HepG2 (cell line): ENCODE results near the gene MEF2B. TPM values are rescaled to one million over a fixed set of nuclear protein-coding genes. Genes with fewer than 3 reads are reported as not detected.
A peak's percentile ranks its signal among the peaks of the same experiment; 100 is the strongest.

Source experiments
- AHR ChIP-seq: IDR thresholded peaks from 2 replicates; pipeline ENCODE4 v1.6.1; 2018; ENCODE audit warnings: missing genetic modification reagents, missing compliant biosample characterization
- CCDC6 ChIP-seq: sonication (generic); formaldehyde crosslinking; IDR thresholded peaks from 2 replicates; pipeline ENCODE4 v1.8.1; 2022; ENCODE audit warnings: mild to moderate bottlenecking, missing genetic modification reagents, moderate library complexity
- CENPT ChIP-seq: sonication (generic); formaldehyde crosslinking; IDR thresholded peaks from 2 replicates; pipeline ENCODE4 v1.8.0; 2022; ENCODE audit warnings: low read depth, mild to moderate bottlenecking, moderate library complexity, missing genetic modification reagents
- FOXA1 ChIP-seq, 2 experiments: fragments of 450-650 bp in 1 of 2; sonication (generic) in 1 of 2; formaldehyde crosslinking in 1 of 2; IDR thresholded peaks; 2 replicates each; pipeline versions ENCODE4 v1.4.0 to v1.6.1; 2016 to 2020; ENCODE audit warnings: missing genetic modification reagents in 1 of 2
- KDM1A ChIP-seq: IDR thresholded peaks from 2 replicates; pipeline ENCODE4 v1.6.1; 2016; ENCODE audit warnings: missing compliant biosample characterization
- KDM5B ChIP-seq: sonication (generic); formaldehyde crosslinking; IDR thresholded peaks from 2 replicates; pipeline ENCODE4 v1.4.0; 2020; ENCODE audit warnings: missing genetic modification reagents, mild to moderate bottlenecking, borderline replicate concordance
- MAFK ChIP-seq, 2 experiments: IDR thresholded peaks in 1 of 2; conservative IDR thresholded peaks in 1 of 2; 2 replicates each; pipeline ENCODE4 v1.6.1; 2011; ENCODE audit warnings: improper control_type of control experiment in 2 of 2, low read length in 2 of 2
- MZF1 ChIP-seq: sonication (generic); formaldehyde crosslinking; IDR thresholded peaks from 2 replicates; pipeline ENCODE4 v1.8.1; 2023; ENCODE audit warnings: mild to moderate bottlenecking, missing genetic modification reagents, borderline replicate concordance
- RFX5 ChIP-seq: IDR thresholded peaks from 2 replicates; pipeline ENCODE4 v1.6.1; 2011; ENCODE audit warnings: low read depth, low read length, improper control_type of control experiment
- ZNF33B ChIP-seq: sonication (generic); formaldehyde crosslinking; IDR thresholded peaks from 2 replicates; pipeline ENCODE4 v1.5.1; 2020; ENCODE audit warnings: mild to moderate bottlenecking, missing genetic modification reagents
- ZNF563 ChIP-seq: sonication (generic); formaldehyde crosslinking; IDR thresholded peaks from 2 replicates; pipeline ENCODE4 v1.8.0; 2022; ENCODE audit warnings: mild to moderate bottlenecking, moderate library complexity, missing genetic modification reagents
- ZNF564 ChIP-seq: sonication (generic); formaldehyde crosslinking; IDR thresholded peaks from 2 replicates; pipeline ENCODE4 v1.8.1; 2023; ENCODE audit warnings: mild to moderate bottlenecking, missing genetic modification reagents
- ZNF619 ChIP-seq: sonication (generic); formaldehyde crosslinking; IDR thresholded peaks from 2 replicates; pipeline ENCODE4 v1.4.0; 2020; ENCODE audit warnings: mild to moderate bottlenecking, missing genetic modification reagents
- ZNF672 ChIP-seq: sonication (generic); formaldehyde crosslinking; IDR thresholded peaks from 2 replicates; pipeline ENCODE4 v1.8.1; 2022; ENCODE audit warnings: missing genetic modification reagents
- ZNF709 ChIP-seq: sonication (generic); formaldehyde crosslinking; IDR thresholded peaks from 2 replicates; pipeline ENCODE4 v1.5.0; 2020; ENCODE audit warnings: mild to moderate bottlenecking, missing genetic modification reagents
- ZNF879 ChIP-seq: sonication (generic); formaldehyde crosslinking; IDR thresholded peaks from 2 replicates; pipeline ENCODE4 v1.8.1; 2023; ENCODE audit warnings: missing genetic modification reagents
- polyA plus RNA-seq, 8 experiments: library from polyadenylated mRNA; depleted of rRNA in 3 of 8; stranded (reverse) in 7 of 8; unstranded in 1 of 8; fragments of >200 nt; fragmentation: Illumina TruSeq in 4 of 8; extraction: Trizol in 4 of 8; gene quantifications; 2 replicates each; pipeline versions ENCODE4 v1.2.1 to v1.2.3, GENCODE V29; 2011 to 2016; ENCODE audit warnings: low read depth in 4 of 8, missing spikeins in 1 of 8, mixed read lengths in 1 of 8; ENCODE audit not compliant: insufficient read depth in 1 of 8
- total RNA-seq, 5 experiments: library from RNA; depleted of rRNA; stranded (reverse); fragments of >200 nt; fragmentation: Illumina TruSeq; extraction: Trizol; gene quantifications; 2 replicates each; pipeline ENCODE4 v1.2.3, GENCODE V29; 2016; ENCODE audit warnings: low read depth in 1 of 5
- TF ChIP-seq, protein P1 (sequence below): fragments of 450-650 bp; IDR thresholded peaks from 2 replicates; pipeline ENCODE4 v1.6.1; 2017; ENCODE audit warnings: mild to moderate bottlenecking
- TF ChIP-seq, protein P2 (sequence below): sonication (generic); formaldehyde crosslinking; IDR thresholded peaks from 2 replicates; pipeline ENCODE4 v1.4.0; 2020; ENCODE audit warnings: missing genetic modification reagents
- TF ChIP-seq, protein P3 (sequence below): IDR thresholded peaks from 2 replicates; pipeline ENCODE4 v1.4.0; 2020; ENCODE audit warnings: mild to moderate bottlenecking, missing genetic modification reagents

MEF2B gene
- total and polyA plus RNA-seq, 2 of the 13 experiments (the other 11 are each of a cell fraction or from before 2014, with no cell fraction given): 1.2 to 1.7 TPM

DNA sequence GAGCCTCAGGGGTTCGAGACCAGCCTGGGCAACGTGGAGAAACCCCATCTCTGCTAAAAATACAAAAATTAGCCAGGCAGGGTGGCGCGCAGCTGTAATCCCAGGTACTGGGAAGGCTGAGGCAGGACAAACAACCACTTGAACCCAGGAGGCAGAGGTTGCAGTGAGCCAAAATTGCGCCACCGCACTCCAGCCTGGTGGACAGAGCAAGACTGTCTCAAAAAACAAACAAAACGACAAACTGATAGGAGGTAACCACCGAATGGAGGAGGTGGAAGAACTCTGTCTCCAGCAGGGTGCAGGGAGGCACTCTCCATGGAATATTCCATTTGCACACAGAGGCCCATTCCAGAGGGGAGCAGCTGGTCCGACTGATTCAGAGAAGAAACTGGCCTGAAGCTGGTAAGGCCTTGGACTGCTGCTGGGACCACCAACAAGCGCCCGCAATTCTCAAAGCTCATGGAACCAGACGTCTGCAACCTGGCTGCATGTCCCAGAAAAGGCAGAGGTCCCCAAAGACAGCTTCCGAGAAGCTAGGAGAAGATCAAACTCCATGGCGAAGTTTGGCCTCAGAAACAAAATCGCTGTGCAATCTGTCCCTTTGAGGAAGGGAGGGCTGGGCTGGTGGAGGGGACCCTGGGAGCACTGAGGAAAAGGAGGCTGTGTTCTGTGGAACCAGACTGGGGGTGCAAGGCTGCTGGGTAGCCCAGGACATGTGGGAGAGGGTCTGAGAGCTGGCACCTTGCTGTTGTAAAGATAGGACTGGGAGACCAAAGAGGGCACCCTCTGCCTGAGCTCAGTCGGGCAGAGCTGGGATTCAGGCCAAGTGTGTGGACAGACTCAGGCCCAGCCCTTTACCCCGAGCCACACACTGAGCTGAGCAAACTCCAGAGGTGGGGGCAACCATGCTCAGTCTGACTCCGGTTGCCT is 71.1 kb downstream of the MEF2B start (continued):
- TF ChIP-seq, protein P1, sequence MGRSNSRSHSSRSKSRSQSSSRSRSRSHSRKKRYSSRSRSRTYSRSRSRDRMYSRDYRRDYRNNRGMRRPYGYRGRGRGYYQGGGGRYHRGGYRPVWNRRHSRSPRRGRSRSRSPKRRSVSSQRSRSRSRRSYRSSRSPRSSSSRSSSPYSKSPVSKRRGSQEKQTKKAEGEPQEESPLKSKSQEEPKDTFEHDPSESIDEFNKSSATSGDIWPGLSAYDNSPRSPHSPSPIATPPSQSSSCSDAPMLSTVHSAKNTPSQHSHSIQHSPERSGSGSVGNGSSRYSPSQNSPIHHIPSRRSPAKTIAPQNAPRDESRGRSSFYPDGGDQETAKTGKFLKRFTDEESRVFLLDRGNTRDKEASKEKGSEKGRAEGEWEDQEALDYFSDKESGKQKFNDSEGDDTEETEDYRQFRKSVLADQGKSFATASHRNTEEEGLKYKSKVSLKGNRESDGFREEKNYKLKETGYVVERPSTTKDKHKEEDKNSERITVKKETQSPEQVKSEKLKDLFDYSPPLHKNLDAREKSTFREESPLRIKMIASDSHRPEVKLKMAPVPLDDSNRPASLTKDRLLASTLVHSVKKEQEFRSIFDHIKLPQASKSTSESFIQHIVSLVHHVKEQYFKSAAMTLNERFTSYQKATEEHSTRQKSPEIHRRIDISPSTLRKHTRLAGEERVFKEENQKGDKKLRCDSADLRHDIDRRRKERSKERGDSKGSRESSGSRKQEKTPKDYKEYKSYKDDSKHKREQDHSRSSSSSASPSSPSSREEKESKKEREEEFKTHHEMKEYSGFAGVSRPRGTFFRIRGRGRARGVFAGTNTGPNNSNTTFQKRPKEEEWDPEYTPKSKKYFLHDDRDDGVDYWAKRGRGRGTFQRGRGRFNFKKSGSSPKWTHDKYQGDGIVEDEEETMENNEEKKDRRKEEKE: no peak
- TF ChIP-seq, protein P2, sequence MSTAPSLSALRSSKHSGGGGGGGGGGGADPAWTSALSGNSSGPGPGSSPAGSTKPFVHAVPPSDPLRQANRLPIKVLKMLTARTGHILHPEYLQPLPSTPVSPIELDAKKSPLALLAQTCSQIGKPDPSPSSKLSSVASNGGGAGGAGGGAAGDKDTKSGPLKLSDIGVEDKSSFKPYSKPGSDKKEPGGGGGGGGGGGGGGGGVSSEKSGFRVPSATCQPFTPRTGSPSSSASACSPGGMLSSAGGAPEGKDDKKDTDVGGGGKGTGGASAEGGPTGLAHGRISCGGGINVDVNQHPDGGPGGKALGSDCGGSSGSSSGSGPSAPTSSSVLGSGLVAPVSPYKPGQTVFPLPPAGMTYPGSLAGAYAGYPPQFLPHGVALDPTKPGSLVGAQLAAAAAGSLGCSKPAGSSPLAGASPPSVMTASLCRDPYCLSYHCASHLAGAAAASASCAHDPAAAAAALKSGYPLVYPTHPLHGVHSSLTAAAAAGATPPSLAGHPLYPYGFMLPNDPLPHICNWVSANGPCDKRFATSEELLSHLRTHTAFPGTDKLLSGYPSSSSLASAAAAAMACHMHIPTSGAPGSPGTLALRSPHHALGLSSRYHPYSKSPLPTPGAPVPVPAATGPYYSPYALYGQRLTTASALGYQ (CRISPR knock-in tag): no peak
- TF ChIP-seq AHR (CRISPR knock-in tag) (no peak), RFX5 (no peak), ZNF564 (CRISPR knock-in tag) (no peak), ZNF563 (CRISPR knock-in tag) (peak; percentile 43; the same call in 1 of the 2 replicates), ZNF672 (CRISPR knock-in tag) (no peak), CENPT (CRISPR knock-in tag) (no peak), MZF1 (no peak), MAFK (conservative IDR thresholded peaks at IDR 0.05 in 1 of 2, IDR thresholded peaks at IDR 0.05 in 1 of 2; ENCODE audit: low read length in 2 of 2) (no peak), ZNF33B (0 out of 2 replicates have a peak, but pooled peaks have one; percentile 53), ZNF709 (CRISPR knock-in tag) (0 out of 2 replicates have a peak, but pooled peaks have one; percentile 57), FOXA1 (IDR thresholded peaks at IDR 0.05) (no peak), FOXA1 (CRISPR knock-in tag; IDR thresholded peaks at IDR 0.05) (peak; percentile 78), CCDC6 (CRISPR knock-in tag) (peak; percentile 48; the same call in 1 of the 2 replicates), ZNF879 (no peak), KDM5B (peak; percentile 70; the same call in 1 of the 2 replicates), ZNF619 (CRISPR knock-in tag) (no peak), KDM1A (CRISPR knock-in tag) (0 out of 2 replicates have a peak, but pooled peaks have one; percentile 62)
- TF ChIP-seq, protein P3, sequence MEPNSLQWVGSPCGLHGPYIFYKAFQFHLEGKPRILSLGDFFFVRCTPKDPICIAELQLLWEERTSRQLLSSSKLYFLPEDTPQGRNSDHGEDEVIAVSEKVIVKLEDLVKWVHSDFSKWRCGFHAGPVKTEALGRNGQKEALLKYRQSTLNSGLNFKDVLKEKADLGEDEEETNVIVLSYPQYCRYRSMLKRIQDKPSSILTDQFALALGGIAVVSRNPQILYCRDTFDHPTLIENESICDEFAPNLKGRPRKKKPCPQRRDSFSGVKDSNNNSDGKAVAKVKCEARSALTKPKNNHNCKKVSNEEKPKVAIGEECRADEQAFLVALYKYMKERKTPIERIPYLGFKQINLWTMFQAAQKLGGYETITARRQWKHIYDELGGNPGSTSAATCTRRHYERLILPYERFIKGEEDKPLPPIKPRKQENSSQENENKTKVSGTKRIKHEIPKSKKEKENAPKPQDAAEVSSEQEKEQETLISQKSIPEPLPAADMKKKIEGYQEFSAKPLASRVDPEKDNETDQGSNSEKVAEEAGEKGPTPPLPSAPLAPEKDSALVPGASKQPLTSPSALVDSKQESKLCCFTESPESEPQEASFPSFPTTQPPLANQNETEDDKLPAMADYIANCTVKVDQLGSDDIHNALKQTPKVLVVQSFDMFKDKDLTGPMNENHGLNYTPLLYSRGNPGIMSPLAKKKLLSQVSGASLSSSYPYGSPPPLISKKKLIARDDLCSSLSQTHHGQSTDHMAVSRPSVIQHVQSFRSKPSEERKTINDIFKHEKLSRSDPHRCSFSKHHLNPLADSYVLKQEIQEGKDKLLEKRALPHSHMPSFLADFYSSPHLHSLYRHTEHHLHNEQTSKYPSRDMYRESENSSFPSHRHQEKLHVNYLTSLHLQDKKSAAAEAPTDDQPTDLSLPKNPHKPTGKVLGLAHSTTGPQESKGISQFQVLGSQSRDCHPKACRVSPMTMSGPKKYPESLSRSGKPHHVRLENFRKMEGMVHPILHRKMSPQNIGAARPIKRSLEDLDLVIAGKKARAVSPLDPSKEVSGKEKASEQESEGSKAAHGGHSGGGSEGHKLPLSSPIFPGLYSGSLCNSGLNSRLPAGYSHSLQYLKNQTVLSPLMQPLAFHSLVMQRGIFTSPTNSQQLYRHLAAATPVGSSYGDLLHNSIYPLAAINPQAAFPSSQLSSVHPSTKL: peak; percentile 76
